Gastroesophageal sphincter (tissue), 3 donors: ENCODE results near the gene RGS9.

Source experiments
- EP300 ChIP-seq: sonication (generic); formaldehyde crosslinking; IDR thresholded peaks from one replicate; pipeline ENCODE4 v1.6.1; 2017; ENCODE audit warnings: antibody characterized with exemption, mild to moderate bottlenecking
- POLR2A ChIP-seq, 2 donors: fragments of 450-650 bp; IDR thresholded peaks; one replicate each; pipeline ENCODE4 v1.6.1; 2017; ENCODE audit warnings: antibody characterized with exemption in 2 of 2, mild to moderate bottlenecking in 2 of 2, moderate library complexity in 1 of 2
- POLR2AphosphoS5 ChIP-seq: sonication (generic); formaldehyde crosslinking; IDR thresholded peaks from one replicate; pipeline ENCODE4 v1.6.1; 2017; ENCODE audit warnings: antibody characterized with exemption
- TF ChIP-seq, protein P1 (sequence below), 4 experiments: fragments of 200-600 bp in 2 of 4; fragments of 450-650 bp in 2 of 4; sonication (generic) in 1 of 4; IDR thresholded peaks; one replicate each; pipeline ENCODE4 v1.5.1; 2017 to 2019; ENCODE audit warnings: antibody characterized with exemption in 4 of 4, mild to moderate bottlenecking in 2 of 4, moderate library complexity in 2 of 4

DNA sequence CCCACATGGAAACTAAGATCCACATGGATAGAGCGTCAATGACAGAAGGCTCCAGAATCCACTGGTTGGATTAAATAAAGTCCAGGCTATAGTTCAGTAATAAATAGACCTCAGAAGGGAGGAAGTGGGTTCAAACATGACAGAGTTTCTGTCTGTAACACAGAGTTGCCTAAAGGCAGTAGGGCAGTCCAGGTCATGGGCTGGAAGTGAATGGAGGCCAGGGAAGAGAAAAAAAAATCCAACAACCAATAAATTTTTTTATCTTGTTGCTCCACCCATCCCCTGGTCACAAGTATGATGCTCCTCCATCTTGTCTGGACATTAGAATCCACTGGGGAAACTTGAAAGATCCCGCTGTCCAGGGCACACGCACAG is 92.4 kb downstream of the RGS9 start:
- TF ChIP-seq POLR2A (IDR thresholded peaks at IDR 0.05) (no peak), POLR2AphosphoS5 (no peak), EP300 (no peak)
- TF ChIP-seq, protein P1, sequence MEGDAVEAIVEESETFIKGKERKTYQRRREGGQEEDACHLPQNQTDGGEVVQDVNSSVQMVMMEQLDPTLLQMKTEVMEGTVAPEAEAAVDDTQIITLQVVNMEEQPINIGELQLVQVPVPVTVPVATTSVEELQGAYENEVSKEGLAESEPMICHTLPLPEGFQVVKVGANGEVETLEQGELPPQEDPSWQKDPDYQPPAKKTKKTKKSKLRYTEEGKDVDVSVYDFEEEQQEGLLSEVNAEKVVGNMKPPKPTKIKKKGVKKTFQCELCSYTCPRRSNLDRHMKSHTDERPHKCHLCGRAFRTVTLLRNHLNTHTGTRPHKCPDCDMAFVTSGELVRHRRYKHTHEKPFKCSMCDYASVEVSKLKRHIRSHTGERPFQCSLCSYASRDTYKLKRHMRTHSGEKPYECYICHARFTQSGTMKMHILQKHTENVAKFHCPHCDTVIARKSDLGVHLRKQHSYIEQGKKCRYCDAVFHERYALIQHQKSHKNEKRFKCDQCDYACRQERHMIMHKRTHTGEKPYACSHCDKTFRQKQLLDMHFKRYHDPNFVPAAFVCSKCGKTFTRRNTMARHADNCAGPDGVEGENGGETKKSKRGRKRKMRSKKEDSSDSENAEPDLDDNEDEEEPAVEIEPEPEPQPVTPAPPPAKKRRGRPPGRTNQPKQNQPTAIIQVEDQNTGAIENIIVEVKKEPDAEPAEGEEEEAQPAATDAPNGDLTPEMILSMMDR (IDR thresholded peaks at IDR 0.05): no peak
